ENCODE measurements around the gene CYP2R1.

DNA sequence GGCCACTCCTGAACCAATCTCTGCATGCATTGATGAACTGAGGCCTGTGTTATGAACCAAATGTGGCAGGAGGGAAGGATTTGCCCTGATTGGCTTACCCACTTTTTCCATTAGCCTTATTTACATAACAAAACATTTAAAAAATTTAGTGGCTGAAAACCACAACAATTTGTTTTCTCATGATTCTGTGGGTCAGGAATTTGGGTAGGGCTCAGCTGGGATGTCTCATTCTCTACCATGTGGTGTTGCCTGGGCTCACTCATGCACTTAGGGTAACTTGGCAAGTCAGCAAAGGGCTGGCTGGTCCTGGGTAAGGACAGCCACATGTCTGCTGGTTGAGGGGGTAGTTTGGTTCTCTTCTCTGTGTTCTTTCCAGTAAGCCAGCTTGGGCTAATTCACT is 35.1 kb upstream of the CYP2R1 start:
- TF ChIP-seq, protein P1, sequence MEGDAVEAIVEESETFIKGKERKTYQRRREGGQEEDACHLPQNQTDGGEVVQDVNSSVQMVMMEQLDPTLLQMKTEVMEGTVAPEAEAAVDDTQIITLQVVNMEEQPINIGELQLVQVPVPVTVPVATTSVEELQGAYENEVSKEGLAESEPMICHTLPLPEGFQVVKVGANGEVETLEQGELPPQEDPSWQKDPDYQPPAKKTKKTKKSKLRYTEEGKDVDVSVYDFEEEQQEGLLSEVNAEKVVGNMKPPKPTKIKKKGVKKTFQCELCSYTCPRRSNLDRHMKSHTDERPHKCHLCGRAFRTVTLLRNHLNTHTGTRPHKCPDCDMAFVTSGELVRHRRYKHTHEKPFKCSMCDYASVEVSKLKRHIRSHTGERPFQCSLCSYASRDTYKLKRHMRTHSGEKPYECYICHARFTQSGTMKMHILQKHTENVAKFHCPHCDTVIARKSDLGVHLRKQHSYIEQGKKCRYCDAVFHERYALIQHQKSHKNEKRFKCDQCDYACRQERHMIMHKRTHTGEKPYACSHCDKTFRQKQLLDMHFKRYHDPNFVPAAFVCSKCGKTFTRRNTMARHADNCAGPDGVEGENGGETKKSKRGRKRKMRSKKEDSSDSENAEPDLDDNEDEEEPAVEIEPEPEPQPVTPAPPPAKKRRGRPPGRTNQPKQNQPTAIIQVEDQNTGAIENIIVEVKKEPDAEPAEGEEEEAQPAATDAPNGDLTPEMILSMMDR (IDR thresholded peaks at IDR 0.05), result no peak
- no peak for TF ChIP-seq ZFX (IDR thresholded peaks at IDR 0.05; ENCODE audit: borderline replicate concordance)
